Caco-2 (cell line): ENCODE measurements around the gene STK32B. TPM values are rescaled to one million over a fixed set of nuclear protein-coding genes. Genes with fewer than 3 reads are reported as not detected.

Source experiments
- BruUV-seq: library from RNA; stranded (reverse); fragments of 400-500 nt; replicated peaks from 2 replicates; lab custom pipeline; 2021; lab: Mats Ljungman, UMichigan
- CTCF ChIA-PET: fragments of 300-600 bp; sonication (Branson Sonifier 250); formaldehyde crosslinking; loops from one replicate; lab custom pipeline; 2022; ENCODE audit warnings: antibody characterized with exemption; lab: Charles Lee
- POLR2A ChIA-PET: fragments of 300-600 bp; sonication (Branson Sonifier 250); formaldehyde crosslinking; loops from one replicate; lab custom pipeline; 2022; ENCODE audit warnings: antibody characterized with exemption; lab: Charles Lee
- DNase-seq, 2 experiments: peaks; one replicate each; pipeline versions ENCODE4 v3.0.0 to v3.0.0-alpha.2; 2020 to 2022
- H3K27me3 ChIP-seq: replicated peaks from 2 replicates; pipeline ENCODE4 v1.6.0; 2011; ENCODE audit warnings: low read length; ENCODE audit not compliant: control insufficient read depth, insufficient read depth
- H3K36me3 ChIP-seq: 2 replicates; pipeline ENCODE4 v1.5.1; 2011; ENCODE audit warnings: low read length; ENCODE audit not compliant: control insufficient read depth, insufficient read depth
- H3K4me1 ChIP-seq: fragments of 250-450 bp; sonication (Bioruptor Pico); 2 replicates; pipeline ENCODE4 v1.5.1; 2020; ENCODE audit warnings: mild to moderate bottlenecking
- H3K4me3 ChIP-seq: 2 replicates; pipeline ENCODE4 v1.5.1; 2011; ENCODE audit warnings: low read depth, mild to moderate bottlenecking, control low read depth, low read length
- H3K9me3 ChIP-seq: fragments of 250-450 bp; sonication (Bioruptor Pico); 2 replicates; pipeline ENCODE4 v1.5.1; 2020; ENCODE audit warnings: mild to moderate bottlenecking, moderate library complexity
- H3K27ac Mint-ChIP-seq: one replicate; pipeline ENCODE4 v1.8.0; 2022; ENCODE audit warnings: mixed read lengths; ENCODE audit not compliant: unreplicated experiment
- H3K27me3 Mint-ChIP-seq: one replicate; pipeline ENCODE4 v1.8.0; 2022; ENCODE audit warnings: mixed read lengths; ENCODE audit not compliant: insufficient read depth, unreplicated experiment
- H3K36me3 Mint-ChIP-seq: one replicate; pipeline ENCODE4 v1.8.0; 2022; ENCODE audit warnings: mild to moderate bottlenecking, mixed read lengths; ENCODE audit not compliant: insufficient read depth, unreplicated experiment
- H3K4me1 Mint-ChIP-seq: one replicate; pipeline ENCODE4 v1.8.0; 2022; ENCODE audit warnings: low read depth, mixed read lengths; ENCODE audit not compliant: unreplicated experiment
- H3K4me3 Mint-ChIP-seq: one replicate; pipeline ENCODE4 v1.8.0; 2022; ENCODE audit warnings: mild to moderate bottlenecking, moderate library complexity, mixed read lengths; ENCODE audit not compliant: unreplicated experiment
- H3K9me3 Mint-ChIP-seq: one replicate; pipeline ENCODE4 v1.8.0; 2022; ENCODE audit warnings: mixed read lengths; ENCODE audit not compliant: unreplicated experiment
- intact Hi-C: fragments of 100-400 bp; cut with micrococcal nuclease; formaldehyde crosslinking; loops from one replicate; pipeline ENCODE4 v1.10.0; 2022; ENCODE audit not compliant: unreplicated experiment
- total RNA-seq: library from RNA; stranded (reverse); gene quantifications from 2 replicates; pipeline ENCODE4 v1.2.3, GENCODE V29; 2022
- TF ChIP-seq, protein P1 (sequence below), 2 experiments: fragments of 200-600 bp in 1 of 2; IDR thresholded peaks; 1 replicate in 1 of 2; 2 replicates in 1 of 2; pipeline versions ENCODE4 v1.5.1 to v1.8.0; 2011 to 2022; ENCODE audit warnings: antibody characterized with exemption in 1 of 2, control low read depth in 1 of 2, inconsistent platforms in 1 of 2, low read depth in 1 of 2, low read length in 1 of 2, mild to moderate bottlenecking in 1 of 2, moderate library complexity in 1 of 2; ENCODE audit not compliant: insufficient read depth in 1 of 2, severe bottlenecking in 1 of 2, unreplicated experiment in 1 of 2

Gene STK32B
- total RNA-seq, 1 experiment from 2014 or later = 11.2 TPM

GRCh38 chr4:5330339-5330989 is 279.2 kb downstream of the STK32B start:
- intact Hi-C loops = no loop called here
- H3K36me3 Mint-ChIP-seq = no peaks in the 10 kb centered on the region
- no TSS peak for BruUV-seq
- CTCF ChIA-PET = no interaction called here
- no peak overlapping the region for H3K27ac Mint-ChIP-seq
- TF ChIP-seq, protein P1, sequence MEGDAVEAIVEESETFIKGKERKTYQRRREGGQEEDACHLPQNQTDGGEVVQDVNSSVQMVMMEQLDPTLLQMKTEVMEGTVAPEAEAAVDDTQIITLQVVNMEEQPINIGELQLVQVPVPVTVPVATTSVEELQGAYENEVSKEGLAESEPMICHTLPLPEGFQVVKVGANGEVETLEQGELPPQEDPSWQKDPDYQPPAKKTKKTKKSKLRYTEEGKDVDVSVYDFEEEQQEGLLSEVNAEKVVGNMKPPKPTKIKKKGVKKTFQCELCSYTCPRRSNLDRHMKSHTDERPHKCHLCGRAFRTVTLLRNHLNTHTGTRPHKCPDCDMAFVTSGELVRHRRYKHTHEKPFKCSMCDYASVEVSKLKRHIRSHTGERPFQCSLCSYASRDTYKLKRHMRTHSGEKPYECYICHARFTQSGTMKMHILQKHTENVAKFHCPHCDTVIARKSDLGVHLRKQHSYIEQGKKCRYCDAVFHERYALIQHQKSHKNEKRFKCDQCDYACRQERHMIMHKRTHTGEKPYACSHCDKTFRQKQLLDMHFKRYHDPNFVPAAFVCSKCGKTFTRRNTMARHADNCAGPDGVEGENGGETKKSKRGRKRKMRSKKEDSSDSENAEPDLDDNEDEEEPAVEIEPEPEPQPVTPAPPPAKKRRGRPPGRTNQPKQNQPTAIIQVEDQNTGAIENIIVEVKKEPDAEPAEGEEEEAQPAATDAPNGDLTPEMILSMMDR (IDR thresholded peaks at IDR 0.05; ENCODE audit: insufficient read depth in 1 of 2, low read depth in 1 of 2, low read length in 1 of 2, severe bottlenecking in 1 of 2, unreplicated experiment in 1 of 2) = no peak
- no peaks in the 10 kb centered on the region for H3K4me1 Mint-ChIP-seq
- H3K27me3 Mint-ChIP-seq = no peaks in the 10 kb centered on the region
- peaks cover 10% of the 10 kb centered on the region for H3K9me3 Mint-ChIP-seq
- no peak overlapping the region for H3K4me3 Mint-ChIP-seq
- no peak overlapping the region for H3K4me3 ChIP-seq
- no peaks in the 10 kb centered on the region for H3K27me3 ChIP-seq
- H3K36me3 ChIP-seq = no peaks in the 10 kb centered on the region
- H3K9me3 ChIP-seq = no peaks in the 10 kb centered on the region
- POLR2A ChIA-PET = no interaction called here
- no peaks in the 10 kb centered on the region for H3K4me1 ChIP-seq
- DNase-seq = no peak

GRCh38 chr4:5337731-5338130 is 286.5 kb downstream of the STK32B start:
- H3K27me3 ChIP-seq = no peaks in the 10 kb centered on the region
- intact Hi-C loops = no loop called here
- no peaks in the 10 kb centered on the region for H3K4me1 Mint-ChIP-seq
- no peaks in the 10 kb centered on the region for H3K9me3 ChIP-seq
- H3K27me3 Mint-ChIP-seq = no peaks in the 10 kb centered on the region
- no peak overlapping the region for H3K4me3 ChIP-seq
- H3K27ac Mint-ChIP-seq = no peak overlapping the region
- no TSS peak for BruUV-seq
- no peak overlapping the region for H3K4me3 Mint-ChIP-seq
- H3K9me3 Mint-ChIP-seq = no peaks in the 10 kb centered on the region
- H3K36me3 ChIP-seq = no peaks in the 10 kb centered on the region
- no peak for DNase-seq
- CTCF ChIA-PET = no interaction called here
- no peaks in the 10 kb centered on the region for H3K36me3 Mint-ChIP-seq
- TF ChIP-seq, protein P1 (IDR thresholded peaks at IDR 0.05; ENCODE audit: insufficient read depth in 1 of 2, low read depth in 1 of 2, low read length in 1 of 2, severe bottlenecking in 1 of 2, unreplicated experiment in 1 of 2) = no peak
- POLR2A ChIA-PET = no interaction called here
- H3K4me1 ChIP-seq = no peaks in the 10 kb centered on the region

GRCh38 chr4:5338531-5338930 is 287.3 kb downstream of the STK32B start:
- Mint-ChIP-seq H3K9me3 (no peaks in the 10 kb centered on the region), H3K27ac (no peak overlapping the region), H3K36me3 (no peaks in the 10 kb centered on the region), H3K4me3 (no peak overlapping the region), H3K4me1 (no peaks in the 10 kb centered on the region), H3K27me3 (no peaks in the 10 kb centered on the region)
- POLR2A ChIA-PET = no interaction called here
- Histone ChIP-seq H3K4me1 (no peaks in the 10 kb centered on the region), H3K9me3 (no peaks in the 10 kb centered on the region), H3K4me3 (no peak overlapping the region), H3K36me3 (no peaks in the 10 kb centered on the region), H3K27me3 (no peaks in the 10 kb centered on the region)
- TF ChIP-seq, protein P1 (IDR thresholded peaks at IDR 0.05; ENCODE audit: insufficient read depth in 1 of 2, low read depth in 1 of 2, low read length in 1 of 2, severe bottlenecking in 1 of 2, unreplicated experiment in 1 of 2) = no peak
- DNase-seq = no peak
- CTCF ChIA-PET = no interaction called here
- no TSS peak for BruUV-seq
- intact Hi-C loops = no loop called here
